Measurements from ENCODE around the gene MAP3K7. TPM values are rescaled to one million over a fixed set of nuclear protein-coding genes. Genes with fewer than 3 reads are reported as not detected.

The MAP3K7 gene
- total and polyA plus RNA-seq, 2 experiments from 2014 or later = 21.5 to 40.3 TPM

- peak overlapping the region; percentile 44 for H3K4me3 ChIP-seq
- peaks cover 6% of the 10 kb centered on the region for H3K4me1 ChIP-seq (ENCODE audit: insufficient read depth)
- H3K36me3 ChIP-seq (replicated peaks; ENCODE audit: insufficient read depth, low read depth) = no peaks in the 10 kb centered on the region
- H3K79me2 ChIP-seq = no peaks in the 10 kb centered on the region
- peak overlapping the region; percentile 87 for H3K4me2 ChIP-seq
- H3K27ac ChIP-seq = peak overlapping the region; percentile 90
- H2AFZ ChIP-seq = peak overlapping the region; percentile 86
- 5% methylated on average over 21 of the region's 22 CpGs for WGBS (ENCODE audit: low lambda C conversion rate, missing lambda C conversion rate)
- TF ChIP-seq EZH2 (IDR thresholded peaks at IDR 0.05; ENCODE audit: borderline replicate concordance) (peak; percentile 46), EZH2phosphoT487 (IDR thresholded peaks at IDR 0.05; ENCODE audit: low read depth, severe bottlenecking, unreplicated experiment) (no peak), CTCF (IDR thresholded peaks at IDR 0.05; ENCODE audit: poor library complexity) (no peak)
- DNase-seq (ENCODE audit: low spot score) = no peak
- H3K27me3 ChIP-seq = peaks cover 68% of the 10 kb centered on the region
- no peaks in the 10 kb centered on the region for H3K9me2 ChIP-seq (replicated peaks; ENCODE audit: insufficient read depth)
- H4K20me1 ChIP-seq (ENCODE audit: insufficient read depth, poor library complexity, severe bottlenecking) = no peaks in the 10 kb centered on the region
- no peaks in the 10 kb centered on the region for H3K9me3 ChIP-seq (ENCODE audit: low read depth)
Observed at GRCh38 chr6:90610301-90610750, 23.5 kb upstream of the MAP3K7 start.

DNA sequence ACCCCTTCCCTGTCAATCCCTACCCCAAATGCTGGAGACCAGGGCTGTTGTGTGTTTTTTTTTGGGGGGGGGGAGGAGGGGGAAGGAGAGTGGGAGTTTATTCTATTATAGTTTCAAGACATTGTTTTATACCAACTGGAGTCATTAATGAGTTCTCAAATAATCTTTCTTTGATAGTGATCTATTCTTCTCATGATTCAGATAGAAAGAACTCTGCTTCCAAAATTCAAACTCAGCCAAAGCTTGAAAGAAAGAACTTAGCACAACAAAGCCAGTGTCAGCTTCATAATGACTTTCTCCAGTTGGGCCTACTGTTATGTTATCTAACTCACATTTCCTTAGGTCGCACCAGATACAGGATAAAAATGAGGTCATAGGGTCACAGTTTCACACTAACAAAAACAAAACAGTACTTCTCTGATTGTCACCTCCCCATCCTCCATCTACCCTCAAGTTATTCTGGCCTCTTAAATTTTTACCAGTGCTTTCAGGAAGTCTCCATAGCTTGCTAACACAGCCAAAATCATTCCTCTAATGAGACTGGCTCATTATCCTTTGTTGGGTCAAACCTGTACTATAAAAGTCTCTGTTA, 19.0 kb upstream of the MAP3K7 start:
- Histone ChIP-seq H3K9me2 (replicated peaks; ENCODE audit: insufficient read depth) (no peaks in the 10 kb centered on the region), H3K36me3 (replicated peaks; ENCODE audit: insufficient read depth, low read depth) (no peaks in the 10 kb centered on the region), H2AFZ (no peak overlapping the region), H3K79me2 (no peaks in the 10 kb centered on the region), H3K4me2 (no peak overlapping the region), H3K9me3 (ENCODE audit: low read depth) (no peaks in the 10 kb centered on the region), H3K4me1 (ENCODE audit: insufficient read depth) (no peaks in the 10 kb centered on the region), H3K4me3 (no peak overlapping the region), H3K27ac (no peak overlapping the region), H3K27me3 (peaks cover 40% of the 10 kb centered on the region), H4K20me1 (ENCODE audit: insufficient read depth, poor library complexity, severe bottlenecking) (no peaks in the 10 kb centered on the region)
- WGBS (ENCODE audit: low lambda C conversion rate, missing lambda C conversion rate) = 48% methylated on average over 1 of the region's 1 CpG
- no peak for DNase-seq (ENCODE audit: low spot score)
- TF ChIP-seq EZH2 (IDR thresholded peaks at IDR 0.05; ENCODE audit: borderline replicate concordance) = no peak

- Histone ChIP-seq H4K20me1 (ENCODE audit: insufficient read depth, poor library complexity, severe bottlenecking) (no peaks in the 10 kb centered on the region), H2AFZ (no peak overlapping the region), H3K4me3 (no peak overlapping the region), H3K27ac (no peak overlapping the region), H3K79me2 (no peaks in the 10 kb centered on the region), H3K9me3 (ENCODE audit: low read depth) (no peaks in the 10 kb centered on the region), H3K36me3 (replicated peaks; ENCODE audit: insufficient read depth, low read depth) (no peaks in the 10 kb centered on the region), H3K9me2 (replicated peaks; ENCODE audit: insufficient read depth) (no peaks in the 10 kb centered on the region), H3K27me3 (peaks cover 27% of the 10 kb centered on the region), H3K4me2 (no peak overlapping the region), H3K4me1 (ENCODE audit: insufficient read depth) (no peaks in the 10 kb centered on the region)
- 95% methylated on average over 1 of the region's 1 CpG for WGBS (ENCODE audit: low lambda C conversion rate, missing lambda C conversion rate)
- TF ChIP-seq EZH2phosphoT487 (IDR thresholded peaks at IDR 0.05; ENCODE audit: low read depth, severe bottlenecking, unreplicated experiment) (no peak), CTCF (IDR thresholded peaks at IDR 0.05; ENCODE audit: poor library complexity) (no peak), EZH2 (IDR thresholded peaks at IDR 0.05; ENCODE audit: borderline replicate concordance) (no peak)
- DNase-seq (ENCODE audit: low spot score) = no peak
Observed at GRCh38 chr6:90604546-90604945, 17.7 kb upstream of the MAP3K7 start.

GRCh38 chr6:90599151-90599550, 12.3 kb upstream of the MAP3K7 start:
- Histone ChIP-seq H3K27me3 (peaks cover 22% of the 10 kb centered on the region), H3K4me1 (ENCODE audit: insufficient read depth) (no peaks in the 10 kb centered on the region), H3K9me3 (ENCODE audit: low read depth) (no peaks in the 10 kb centered on the region), H3K36me3 (replicated peaks; ENCODE audit: insufficient read depth, low read depth) (no peaks in the 10 kb centered on the region), H2AFZ (no peak overlapping the region), H3K9me2 (replicated peaks; ENCODE audit: insufficient read depth) (no peaks in the 10 kb centered on the region), H3K4me2 (no peak overlapping the region), H3K4me3 (no peak overlapping the region), H3K79me2 (no peaks in the 10 kb centered on the region), H3K27ac (no peak overlapping the region), H4K20me1 (ENCODE audit: insufficient read depth, poor library complexity, severe bottlenecking) (no peaks in the 10 kb centered on the region)
- WGBS (ENCODE audit: low lambda C conversion rate, missing lambda C conversion rate) = 79% methylated on average over 4 of the region's 4 CpGs
- TF ChIP-seq EZH2phosphoT487 (IDR thresholded peaks at IDR 0.05; ENCODE audit: low read depth, severe bottlenecking, unreplicated experiment) (no peak), CTCF (IDR thresholded peaks at IDR 0.05; ENCODE audit: poor library complexity) (no peak), EZH2 (IDR thresholded peaks at IDR 0.05; ENCODE audit: borderline replicate concordance) (no peak)
- DNase-seq (ENCODE audit: low spot score) = no peak

Measured in hepatocyte (in vitro differentiated cells).